Smooth muscle cell (in vitro differentiated cells): Measurements from ENCODE around the gene BSPRY. TPM values are rescaled to one million over a fixed set of nuclear protein-coding genes. Genes with fewer than 3 reads are reported as not detected.

Source experiments
- DNase-seq: peaks from one replicate; lab custom pipeline; 2025; ENCODE audit not compliant: unreplicated experiment; lab: John Stamatoyannopoulos, UW
- H2AFZ ChIP-seq: fragments of 200-600 bp; sonication (generic); 2 replicates; pipeline ENCODE4 v1.6.0; 2016; ENCODE audit warnings: antibody characterized with exemption, low read depth, mild to moderate bottlenecking
- H3F3A ChIP-seq: fragments of 200-600 bp; sonication (generic); 2 replicates; pipeline ENCODE4 v1.6.0; 2017; ENCODE audit warnings: antibody characterized with exemption, low read depth
- H3K27ac ChIP-seq: fragments of 200-600 bp; sonication (generic); 2 replicates; pipeline ENCODE4 v1.5.1; 2016; ENCODE audit warnings: low read depth, mild to moderate bottlenecking
- H3K27me3 ChIP-seq: fragments of 200-600 bp; sonication (generic); 2 replicates; pipeline ENCODE4 v1.6.1; 2016; ENCODE audit warnings: low read depth, mild to moderate bottlenecking
- H3K36me3 ChIP-seq: fragments of 200-600 bp; sonication (generic); 2 replicates; pipeline ENCODE4 v1.5.1; 2016; ENCODE audit warnings: low read depth
- H3K4me1 ChIP-seq: fragments of 200-600 bp; sonication (generic); 2 replicates; pipeline ENCODE4 v1.5.1; 2016; ENCODE audit warnings: low read depth
- H3K4me2 ChIP-seq: fragments of 200-600 bp; sonication (generic); 2 replicates; pipeline ENCODE4 v1.6.0; 2016; ENCODE audit warnings: mild to moderate bottlenecking
- H3K4me3 ChIP-seq: fragments of 200-600 bp; sonication (generic); 2 replicates; pipeline ENCODE4 v1.5.1; 2016; ENCODE audit warnings: mild to moderate bottlenecking
- H3K79me2 ChIP-seq: fragments of 200-600 bp; sonication (generic); 2 replicates; pipeline ENCODE4 v1.6.0; 2016; ENCODE audit warnings: low read depth, mild to moderate bottlenecking
- H3K9ac ChIP-seq: fragments of 200-600 bp; sonication (generic); 2 replicates; pipeline ENCODE4 v1.6.0; 2016; ENCODE audit warnings: low read depth
- H3K9me3 ChIP-seq: fragments of 200-600 bp; sonication (generic); replicated peaks from 2 replicates; pipeline ENCODE4 v1.5.1; 2016; ENCODE audit warnings: low read depth
- H4K20me1 ChIP-seq: fragments of 200-600 bp; sonication (generic); 2 replicates; pipeline ENCODE4 v1.6.0; 2016; ENCODE audit warnings: low read depth
- WGBS: methylation state at CpG from one replicate; pipeline ENCODE4 v1.1.7; 2016; ENCODE audit warnings: low lambda C conversion rate; 5-methylcytosine and 5-hydroxymethylcytosine counted together
- polyA plus RNA-seq: library from polyadenylated mRNA; unstranded; fragments of >200 nt; fragmentation: Nextera tagmentation; extraction: Ambion mirVana; gene quantifications from 2 replicates; pipeline ENCODE4 v1.2.1, GENCODE V29; 2016
- total RNA-seq: library from RNA; depleted of rRNA; stranded (reverse); fragments of >200 nt; gene quantifications from 2 replicates; pipeline ENCODE4 v1.2.3, GENCODE V29; 2014
- TF ChIP-seq, protein P1 (sequence below): fragments of 200-600 bp; sonication (generic); IDR thresholded peaks from 2 replicates; pipeline ENCODE4 v1.5.1; 2017; ENCODE audit warnings: borderline replicate concordance, mild to moderate bottlenecking, antibody characterized with exemption; ENCODE audit not compliant: insufficient read depth, poor library complexity, severe bottlenecking

BSPRY gene
- total and polyA plus RNA-seq, 2 experiments from 2014 or later: 0.27 to 0.36 TPM

DNA sequence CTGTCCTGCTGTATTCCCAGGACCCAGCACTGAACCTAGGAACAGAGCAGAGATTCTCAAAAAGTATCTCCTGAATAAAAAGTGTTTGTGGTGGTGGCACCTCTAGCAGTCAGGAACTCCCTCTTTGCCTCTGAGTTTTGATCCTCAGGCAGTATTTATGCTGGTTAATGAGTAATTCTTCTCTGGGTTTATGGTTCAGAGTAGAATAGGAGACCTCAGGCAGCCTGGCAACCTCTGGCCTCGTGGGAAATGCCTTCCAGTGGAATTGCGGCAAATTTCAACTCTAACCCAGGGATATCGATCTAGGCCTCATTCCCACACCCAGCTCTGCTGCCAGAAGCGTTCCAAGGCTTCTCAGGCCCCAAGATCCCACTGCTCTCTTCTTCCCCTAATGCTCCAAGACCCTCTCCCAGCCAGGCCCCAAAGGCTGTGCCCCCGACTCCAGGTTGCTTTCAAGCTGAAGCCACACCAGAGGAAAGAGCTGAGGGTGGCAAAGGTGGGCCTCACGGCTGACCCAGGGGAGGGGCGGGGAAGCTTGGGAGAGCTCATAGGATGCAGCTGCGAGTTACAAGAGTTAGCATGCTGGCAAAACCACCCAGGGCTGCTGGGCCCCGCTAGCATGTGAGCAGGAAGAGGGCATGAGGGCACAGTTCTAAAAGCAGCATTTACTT is 38.4 kb downstream of the BSPRY start:
- Histone ChIP-seq H4K20me1 (no peaks in the 10 kb centered on the region), H3K4me2 (no peak overlapping the region)

DNA sequence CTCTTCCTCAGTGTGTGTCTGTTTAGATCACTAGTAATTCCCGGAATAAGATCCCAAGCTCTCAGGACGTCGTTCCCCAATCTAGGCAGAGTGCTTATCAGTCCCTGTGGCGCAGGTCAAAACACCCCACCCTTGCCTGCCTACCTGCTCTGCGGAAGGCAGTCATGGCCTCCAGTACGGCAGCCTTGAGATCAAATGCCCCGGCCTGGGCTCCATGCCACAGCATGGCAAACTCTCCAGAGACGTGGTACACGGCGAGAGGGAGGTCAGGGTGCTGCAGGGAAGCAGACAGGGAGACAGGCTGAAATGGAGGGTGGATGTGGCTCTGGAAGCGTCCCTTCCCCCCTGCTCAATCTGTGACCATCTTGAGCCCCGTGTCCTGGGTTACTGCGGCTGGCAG is 39.5 kb downstream of the BSPRY start:
- no peaks in the 10 kb centered on the region for H3F3A ChIP-seq
- H3K36me3 ChIP-seq: no peaks in the 10 kb centered on the region
- H3K27me3 ChIP-seq: no peaks in the 10 kb centered on the region
- H3K9ac ChIP-seq: no peak overlapping the region
- H3K4me1 ChIP-seq: no peaks in the 10 kb centered on the region
- TF ChIP-seq, protein P1, sequence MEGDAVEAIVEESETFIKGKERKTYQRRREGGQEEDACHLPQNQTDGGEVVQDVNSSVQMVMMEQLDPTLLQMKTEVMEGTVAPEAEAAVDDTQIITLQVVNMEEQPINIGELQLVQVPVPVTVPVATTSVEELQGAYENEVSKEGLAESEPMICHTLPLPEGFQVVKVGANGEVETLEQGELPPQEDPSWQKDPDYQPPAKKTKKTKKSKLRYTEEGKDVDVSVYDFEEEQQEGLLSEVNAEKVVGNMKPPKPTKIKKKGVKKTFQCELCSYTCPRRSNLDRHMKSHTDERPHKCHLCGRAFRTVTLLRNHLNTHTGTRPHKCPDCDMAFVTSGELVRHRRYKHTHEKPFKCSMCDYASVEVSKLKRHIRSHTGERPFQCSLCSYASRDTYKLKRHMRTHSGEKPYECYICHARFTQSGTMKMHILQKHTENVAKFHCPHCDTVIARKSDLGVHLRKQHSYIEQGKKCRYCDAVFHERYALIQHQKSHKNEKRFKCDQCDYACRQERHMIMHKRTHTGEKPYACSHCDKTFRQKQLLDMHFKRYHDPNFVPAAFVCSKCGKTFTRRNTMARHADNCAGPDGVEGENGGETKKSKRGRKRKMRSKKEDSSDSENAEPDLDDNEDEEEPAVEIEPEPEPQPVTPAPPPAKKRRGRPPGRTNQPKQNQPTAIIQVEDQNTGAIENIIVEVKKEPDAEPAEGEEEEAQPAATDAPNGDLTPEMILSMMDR: no peak
- DNase-seq: no peak
- H3K4me2 ChIP-seq: no peak overlapping the region
- no peak overlapping the region for H3K27ac ChIP-seq
- H2AFZ ChIP-seq: no peak overlapping the region
- H3K79me2 ChIP-seq: no peaks in the 10 kb centered on the region
- no peak overlapping the region for H3K4me3 ChIP-seq
- H4K20me1 ChIP-seq: no peaks in the 10 kb centered on the region
- WGBS: 96% methylated on average over 13 of the region's 13 CpGs
- H3K9me3 ChIP-seq: no peaks in the 10 kb centered on the region

More for the DNA sequence above, 38.4 kb downstream of the BSPRY start:
- no peak overlapping the region for H3K4me3 ChIP-seq
- TF ChIP-seq, protein P1: no peak
- no peaks in the 10 kb centered on the region for H3K9me3 ChIP-seq
- no peaks in the 10 kb centered on the region for H3K36me3 ChIP-seq
- no peaks in the 10 kb centered on the region for H3K79me2 ChIP-seq
- 82% methylated on average over 9 of the region's 9 CpGs for WGBS
- no peak overlapping the region for H3K9ac ChIP-seq
- no peaks in the 10 kb centered on the region for H3K4me1 ChIP-seq
- no peak for DNase-seq
- no peak overlapping the region for H3K27ac ChIP-seq
- no peaks in the 10 kb centered on the region for H3K27me3 ChIP-seq
- no peak overlapping the region for H2AFZ ChIP-seq
- no peaks in the 10 kb centered on the region for H3F3A ChIP-seq

DNA sequence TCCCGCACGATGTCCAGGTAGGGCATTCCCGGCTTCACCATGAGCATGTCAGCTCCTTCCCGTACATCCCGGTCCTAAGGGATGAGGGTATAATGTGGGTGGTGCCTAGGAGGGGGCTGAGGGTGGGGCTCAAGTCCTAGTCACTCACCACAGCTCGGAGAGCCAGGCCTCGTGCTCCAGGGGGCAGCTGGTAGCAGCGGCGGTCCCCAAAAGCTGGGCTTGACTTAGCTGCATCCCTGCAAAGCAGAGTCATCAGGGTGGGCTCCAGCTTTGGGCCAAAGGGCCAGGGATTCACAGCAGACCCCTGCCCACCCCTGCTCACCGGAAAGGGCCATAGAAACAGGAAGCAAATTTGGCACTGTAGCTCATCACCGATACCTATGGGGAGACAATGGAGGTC is 40.1 kb downstream of the BSPRY start:
- TF ChIP-seq, protein P1: no peak

More for the DNA sequence above, 40.1 kb downstream of the BSPRY start:
- Histone ChIP-seq H4K20me1 (no peaks in the 10 kb centered on the region), H3K9ac (no peak overlapping the region), H3F3A (no peaks in the 10 kb centered on the region), H3K27me3 (no peaks in the 10 kb centered on the region), H3K4me3 (no peak overlapping the region), H3K9me3 (no peaks in the 10 kb centered on the region), H3K4me2 (no peak overlapping the region), H3K36me3 (no peaks in the 10 kb centered on the region), H3K27ac (no peak overlapping the region), H2AFZ (no peak overlapping the region), H3K4me1 (no peaks in the 10 kb centered on the region), H3K79me2 (no peaks in the 10 kb centered on the region)
- DNase-seq: no peak
- WGBS: 96% methylated on average over 11 of the region's 11 CpGs
